Tibial nerve (tissue), 4 donors: ENCODE results near the gene CD180.

ENCODE experiments used
- EP300 ChIP-seq, 2 donors: sonication (generic); formaldehyde crosslinking; IDR thresholded peaks; one replicate each; pipeline ENCODE4 v1.6.1; 2017; ENCODE audit warnings: antibody characterized with exemption in 2 of 2, mild to moderate bottlenecking in 1 of 2
- POLR2A ChIP-seq, 2 donors: fragments of 450-650 bp; IDR thresholded peaks; one replicate each; pipeline ENCODE4 v1.6.1; 2017; ENCODE audit warnings: antibody characterized with exemption in 2 of 2, mild to moderate bottlenecking in 2 of 2, moderate library complexity in 2 of 2
- TF ChIP-seq, protein P1 (sequence below), 5 experiments: fragments of 200-600 bp in 3 of 5; fragments of 450-650 bp in 2 of 5; sonication (generic) in 3 of 5; IDR thresholded peaks; one replicate each; pipeline ENCODE4 v1.5.1; 2016 to 2019; ENCODE audit warnings: antibody characterized with exemption in 5 of 5, mild to moderate bottlenecking in 3 of 5, moderate library complexity in 2 of 5

DNA sequence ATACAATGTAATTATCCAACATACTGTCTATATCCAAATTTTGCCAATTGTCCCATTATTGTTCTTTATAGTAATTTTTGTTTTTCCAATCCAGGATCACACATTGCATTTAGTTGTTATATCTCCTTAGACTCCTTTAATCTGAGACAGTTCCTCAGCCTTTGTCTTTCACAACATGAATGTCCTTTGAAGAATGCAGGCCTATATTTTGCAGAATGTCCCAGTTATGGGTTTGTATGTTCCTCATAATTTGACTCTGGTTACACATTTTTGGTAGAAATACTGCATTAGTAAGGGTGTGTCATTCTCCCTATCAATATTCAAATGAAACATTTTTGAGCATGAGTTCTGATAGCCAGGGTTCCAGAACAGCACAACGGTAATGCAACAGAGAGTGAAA, 6.7 kb downstream of the CD180 start:
- TF ChIP-seq, protein P1, sequence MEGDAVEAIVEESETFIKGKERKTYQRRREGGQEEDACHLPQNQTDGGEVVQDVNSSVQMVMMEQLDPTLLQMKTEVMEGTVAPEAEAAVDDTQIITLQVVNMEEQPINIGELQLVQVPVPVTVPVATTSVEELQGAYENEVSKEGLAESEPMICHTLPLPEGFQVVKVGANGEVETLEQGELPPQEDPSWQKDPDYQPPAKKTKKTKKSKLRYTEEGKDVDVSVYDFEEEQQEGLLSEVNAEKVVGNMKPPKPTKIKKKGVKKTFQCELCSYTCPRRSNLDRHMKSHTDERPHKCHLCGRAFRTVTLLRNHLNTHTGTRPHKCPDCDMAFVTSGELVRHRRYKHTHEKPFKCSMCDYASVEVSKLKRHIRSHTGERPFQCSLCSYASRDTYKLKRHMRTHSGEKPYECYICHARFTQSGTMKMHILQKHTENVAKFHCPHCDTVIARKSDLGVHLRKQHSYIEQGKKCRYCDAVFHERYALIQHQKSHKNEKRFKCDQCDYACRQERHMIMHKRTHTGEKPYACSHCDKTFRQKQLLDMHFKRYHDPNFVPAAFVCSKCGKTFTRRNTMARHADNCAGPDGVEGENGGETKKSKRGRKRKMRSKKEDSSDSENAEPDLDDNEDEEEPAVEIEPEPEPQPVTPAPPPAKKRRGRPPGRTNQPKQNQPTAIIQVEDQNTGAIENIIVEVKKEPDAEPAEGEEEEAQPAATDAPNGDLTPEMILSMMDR (IDR thresholded peaks at IDR 0.05) = no peak
- TF ChIP-seq POLR2A (IDR thresholded peaks at IDR 0.05) = no peak
- TF ChIP-seq EP300 (IDR thresholded peaks at IDR 0.05) = no peak
